OCI-LY7 (cell line): ENCODE results near the gene CCDC141. TPM values are rescaled to one million over a fixed set of nuclear protein-coding genes. Genes with fewer than 3 reads are reported as not detected.

Experiments used
- BruUV-seq: library from RNA; stranded (reverse); fragments of 400-500 nt; replicated peaks from 2 replicates; lab custom pipeline; 2021; lab: Mats Ljungman, UMichigan
- CTCF ChIA-PET: fragments of 300-600 bp; sonication (Branson Sonifier 250); formaldehyde crosslinking; loops from one replicate; lab custom pipeline; 2022; ENCODE audit warnings: antibody characterized with exemption; ENCODE audit not compliant: unreplicated experiment; lab: Charles Lee
- POLR2A ChIA-PET: fragments of 300-600 bp; sonication (Branson Sonifier 250); formaldehyde crosslinking; loops from one replicate; lab custom pipeline; 2022; ENCODE audit warnings: antibody characterized with exemption; lab: Charles Lee
- DNase-seq: peaks from one replicate; pipeline ENCODE4 v3.0.0-alpha.2; 2015; ENCODE audit warnings: low spot score
- H2AFZ ChIP-seq: fragments of 200-600 bp; sonication (generic), shearing (Covaris generic); 2 replicates; pipeline ENCODE4 v1.6.1; 2014; ENCODE audit warnings: mild to moderate bottlenecking, antibody characterized with exemption, low read length, moderate library complexity
- H3K27ac ChIP-seq: fragments of 200-600 bp; sonication (generic); 2 replicates; pipeline ENCODE4 v1.5.1; 2014; ENCODE audit warnings: mixed run types, low read depth, mild to moderate bottlenecking, moderate library complexity, low read length, inconsistent platforms; ENCODE audit not compliant: poor library complexity, severe bottlenecking
- H3K36me3 ChIP-seq: fragments of 200-600 bp; sonication (generic); 2 replicates; pipeline ENCODE4 v1.6.1; 2014; ENCODE audit warnings: mild to moderate bottlenecking, antibody characterized with exemption, low read length, moderate library complexity, mixed read lengths; ENCODE audit not compliant: insufficient read depth
- H3K4me1 ChIP-seq: fragments of 200-600 bp; sonication (generic); 2 replicates; pipeline ENCODE4 v1.5.1; 2014; ENCODE audit warnings: mild to moderate bottlenecking, low read length; ENCODE audit not compliant: insufficient read depth, poor library complexity, severe bottlenecking
- H3K4me2 ChIP-seq: fragments of 200-600 bp; sonication (generic); 2 replicates; pipeline ENCODE4 v1.6.1; 2014; ENCODE audit warnings: mild to moderate bottlenecking, low read length
- H3K4me3 ChIP-seq: fragments of 200-600 bp; sonication (generic); 2 replicates; pipeline ENCODE4 v1.5.1; 2014; ENCODE audit warnings: mild to moderate bottlenecking, low read depth, low read length; ENCODE audit not compliant: poor library complexity, severe bottlenecking
- H3K79me2 ChIP-seq: fragments of 200-600 bp; sonication (generic); 2 replicates; pipeline ENCODE4 v1.6.1; 2016; ENCODE audit warnings: low read depth, mild to moderate bottlenecking, low read length, moderate library complexity, mixed read lengths; ENCODE audit not compliant: insufficient read depth
- H3K9me2 ChIP-seq: fragments of 200-600 bp; sonication (generic); 2 replicates; pipeline ENCODE4 v1.6.1; 2016; ENCODE audit warnings: mild to moderate bottlenecking, low read length, mixed read lengths; ENCODE audit not compliant: insufficient read depth
- H3K9me3 ChIP-seq: fragments of 200-600 bp; sonication (generic); 2 replicates; pipeline ENCODE4 v1.6.1; 2014; ENCODE audit warnings: mild to moderate bottlenecking, mixed run types, low read length, mixed read lengths
- H4K20me1 ChIP-seq: fragments of 200-600 bp; sonication (generic); 2 replicates; pipeline ENCODE4 v1.6.1; 2014; ENCODE audit warnings: mild to moderate bottlenecking, antibody characterized with exemption, low read length, moderate library complexity, mixed read lengths; ENCODE audit not compliant: insufficient read depth
- CTCF ChIP-seq: fragments of 200-600 bp; sonication (generic); conservative IDR thresholded peaks from 2 replicates; pipeline ENCODE4 v1.5.1; 2014; ENCODE audit warnings: mild to moderate bottlenecking, antibody characterized with exemption, low read length, moderate library complexity, mixed read lengths
- EZH2phosphoT487 ChIP-seq: fragments of 200-600 bp; sonication (generic); IDR thresholded peaks from 2 replicates; pipeline ENCODE4 v1.6.1; 2018; ENCODE audit warnings: low read depth, borderline replicate concordance, mild to moderate bottlenecking, mixed run types, antibody characterized with exemption, low read length, moderate library complexity, mixed read lengths
- intact Hi-C: fragments of 100-400 bp; cut with micrococcal nuclease; formaldehyde crosslinking; loops from one replicate; pipeline ENCODE4 v1.10.0; 2022; ENCODE audit not compliant: unreplicated experiment
- total RNA-seq, 2 experiments: library from RNA; depleted of rRNA in 1 of 2; stranded (reverse); fragments of >200 nt in 1 of 2; shearing (Covaris generic) in 1 of 2; gene quantifications; 2 replicates each; pipeline ENCODE4 v1.2.3, GENCODE V29; 2014 to 2022

Gene CCDC141
- total RNA-seq, 2 experiments from 2014 or later, result 0.32 TPM; not detected in 1

GRCh38 chr2:178834086-178834485 lies 215.9 kb downstream of the CCDC141 start:
- DNase-seq, result no peak
- Histone ChIP-seq H3K27ac (no peak overlapping the region), H3K36me3 (no peaks in the 10 kb centered on the region), H3K4me2 (no peak overlapping the region), H3K9me3 (no peaks in the 10 kb centered on the region), H3K4me1 (no peaks in the 10 kb centered on the region), H3K9me2 (no peaks in the 10 kb centered on the region), H3K79me2 (no peaks in the 10 kb centered on the region), H3K4me3 (no peak overlapping the region), H4K20me1 (no peaks in the 10 kb centered on the region), H2AFZ (no peak overlapping the region)
- TF ChIP-seq CTCF (no peak), EZH2phosphoT487 (no peak)
- ChIA-PET CTCF (no interaction called here), POLR2A (no interaction called here)
- BruUV-seq, result no TSS peak
- intact Hi-C loops, result no loop called here

GRCh38 chr2:178833382-178833781 lies 216.6 kb downstream of the CCDC141 start:
- no peak overlapping the region for H2AFZ ChIP-seq
- no peaks in the 10 kb centered on the region for H3K9me3 ChIP-seq
- no TSS peak for BruUV-seq
- no peaks in the 10 kb centered on the region for H3K9me2 ChIP-seq
- no peaks in the 10 kb centered on the region for H4K20me1 ChIP-seq
- ChIA-PET POLR2A (no interaction called here), CTCF (no interaction called here)
- no peak for TF ChIP-seq CTCF
- no peak for TF ChIP-seq EZH2phosphoT487
- no peaks in the 10 kb centered on the region for H3K4me1 ChIP-seq
- intact Hi-C loops, result no loop called here
- no peak overlapping the region for H3K4me2 ChIP-seq
- no peak for DNase-seq
- H3K27ac ChIP-seq, result no peak overlapping the region
- H3K4me3 ChIP-seq, result no peak overlapping the region
- H3K36me3 ChIP-seq, result no peaks in the 10 kb centered on the region
- H3K79me2 ChIP-seq, result no peaks in the 10 kb centered on the region

- CTCF ChIA-PET, result no interaction called here
- BruUV-seq, result no TSS peak
- Histone ChIP-seq H3K27ac (no peak overlapping the region), H3K4me3 (no peak overlapping the region), H3K36me3 (no peaks in the 10 kb centered on the region), H4K20me1 (no peaks in the 10 kb centered on the region), H3K9me2 (no peaks in the 10 kb centered on the region), H3K79me2 (no peaks in the 10 kb centered on the region), H3K4me2 (no peak overlapping the region), H2AFZ (no peak overlapping the region), H3K4me1 (no peaks in the 10 kb centered on the region), H3K9me3 (no peaks in the 10 kb centered on the region)
- DNase-seq, result no peak
- intact Hi-C loops, result no loop called here
- TF ChIP-seq EZH2phosphoT487 (no peak), CTCF (no peak)
- POLR2A ChIA-PET, result interaction anchor here (1.1 kb wide), 1 partner anchor 330 kb away, joined by 5 read pairs; no protein-coding TSS in a partner anchor
Measured at GRCh38 chr2:178830451-178830850, 219.5 kb downstream of the CCDC141 start.
